NCI-H2196 (cell line): ENCODE data around the gene ETV3.
"Not testable (repeated sequence)": the region's sequence is repeated elsewhere in the genome, so short reads cannot be mapped to it uniquely, and the experiment has no call there.

Source experiments
- DNase-seq: peaks from one replicate; lab custom pipeline; 2025; ENCODE audit not compliant: unreplicated experiment; lab: John Stamatoyannopoulos, UW

ETV3 gene

DNA sequence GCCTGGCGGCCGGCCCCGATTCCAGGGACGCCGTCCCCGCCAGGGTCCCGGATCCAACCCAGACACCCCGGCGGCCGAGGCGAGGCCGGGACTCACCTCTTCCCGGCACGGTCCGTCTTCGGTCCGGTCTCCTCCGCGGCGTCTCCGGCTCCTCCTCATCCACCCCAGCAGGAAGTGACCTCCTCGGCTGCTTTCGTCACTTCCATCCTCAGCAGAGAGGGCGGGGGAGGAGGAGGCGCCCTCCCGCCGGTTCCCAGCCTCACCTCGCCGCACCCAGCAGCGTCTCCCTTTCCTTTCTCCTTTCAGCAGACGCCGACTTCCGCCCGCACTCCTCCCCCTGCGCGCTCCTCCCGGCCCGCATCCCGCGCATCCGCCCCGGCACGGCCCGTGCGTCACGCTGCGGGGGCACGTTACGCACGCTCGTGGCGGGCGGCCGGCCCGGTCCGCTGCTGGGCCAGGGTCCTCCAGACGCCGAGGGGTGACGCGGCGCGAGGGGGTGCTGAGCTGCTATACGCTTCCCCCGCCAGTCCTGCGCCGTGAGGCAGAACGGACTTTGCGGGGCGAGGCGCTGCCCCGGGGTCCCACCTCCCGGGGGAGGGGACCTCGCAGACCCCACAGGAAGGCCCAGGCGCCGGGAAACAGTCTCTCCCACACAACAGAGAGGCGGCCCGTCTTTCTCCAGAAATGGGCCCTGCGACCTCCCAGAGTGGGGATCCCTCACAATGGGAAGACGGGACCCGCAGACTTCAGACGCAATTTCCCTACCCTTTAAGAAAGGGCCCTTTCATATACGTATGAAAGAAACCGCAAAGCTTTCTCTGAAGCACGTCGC lies at the start of gene ETV3:
Gene ETV3 (minus strand): TSS at position 176 of the 832 bp plus-strand sequence. CDS start 2,043 bp downstream, outside the sequence.
- DNase-seq = peak; percentile 95

DNA sequence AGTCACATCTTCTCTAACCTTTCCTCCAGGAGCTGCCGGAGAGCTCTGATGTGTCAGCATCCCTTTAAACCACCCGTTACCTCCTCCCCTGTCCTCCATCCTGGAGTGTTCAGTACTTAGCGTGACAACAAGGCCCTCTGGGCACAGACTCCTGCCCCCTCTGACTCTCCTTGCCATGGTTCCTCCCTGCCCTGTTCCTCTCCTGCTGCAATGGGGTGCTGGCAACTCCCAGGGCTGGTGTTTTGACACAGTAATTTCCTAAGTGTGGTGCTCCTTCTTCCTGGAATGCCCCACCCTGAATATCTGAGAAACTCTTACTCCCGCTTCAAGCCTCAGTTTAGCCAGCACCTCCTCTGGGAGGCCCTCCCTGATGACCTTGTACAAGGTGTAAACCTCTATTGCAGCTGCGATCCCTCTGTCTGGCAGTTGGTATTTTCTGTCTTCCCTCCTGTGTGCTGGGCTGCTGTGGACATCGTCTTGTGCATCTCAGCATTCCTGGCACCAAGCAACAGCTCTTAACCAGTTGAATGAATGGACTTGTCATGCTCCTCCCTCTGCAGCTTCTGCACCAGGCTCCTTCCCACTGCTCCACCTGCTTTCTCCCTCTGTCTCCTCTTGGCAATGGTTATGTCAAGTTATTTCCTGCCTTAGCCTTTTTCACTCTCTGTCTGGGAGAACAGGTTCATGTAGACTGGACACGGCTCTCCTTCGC lies 48.2 kb upstream of the ETV3 start:
- DNase-seq = no peak

DNA sequence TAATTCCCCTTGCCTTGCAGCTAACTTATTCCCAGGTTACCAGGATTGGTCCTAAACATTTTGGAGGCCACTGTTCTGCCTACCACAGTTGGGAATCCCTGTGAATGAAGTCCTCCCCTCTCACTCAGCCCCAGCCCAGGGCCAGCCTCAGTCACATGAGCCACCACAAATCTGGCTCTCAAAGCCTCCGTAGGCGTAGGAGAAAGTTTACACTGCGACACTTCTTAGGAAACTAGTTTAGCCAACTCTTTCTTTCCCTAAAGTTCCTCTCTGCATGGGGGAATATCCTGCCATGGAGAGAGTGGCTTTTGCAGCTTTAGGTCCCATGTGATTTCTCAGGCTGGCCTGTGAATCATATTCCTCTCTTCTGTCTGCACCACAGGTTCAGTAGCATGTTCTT lies 45.7 kb upstream of the ETV3 start:
- no peak for DNase-seq

DNA sequence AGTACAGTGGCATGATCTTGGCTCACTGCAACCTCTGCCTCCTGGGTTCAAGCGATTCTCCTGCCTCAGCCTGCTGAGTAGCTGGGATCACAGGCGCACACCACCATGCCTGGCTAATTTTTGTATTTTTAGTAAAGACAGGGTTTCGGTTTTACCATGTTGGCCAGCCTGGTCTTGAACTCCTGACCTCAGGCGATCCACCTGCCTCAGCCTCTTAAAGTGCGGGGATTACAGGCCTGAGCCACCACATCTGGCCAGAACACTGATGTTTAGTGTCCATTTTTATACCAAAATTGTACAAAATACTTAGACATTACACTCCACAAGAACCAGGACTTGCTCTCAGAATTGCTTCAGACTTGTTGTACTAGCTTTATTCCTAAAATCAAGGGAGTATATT lies 44.2 kb upstream of the ETV3 start:
- not testable (repeated sequence) for DNase-seq

DNA sequence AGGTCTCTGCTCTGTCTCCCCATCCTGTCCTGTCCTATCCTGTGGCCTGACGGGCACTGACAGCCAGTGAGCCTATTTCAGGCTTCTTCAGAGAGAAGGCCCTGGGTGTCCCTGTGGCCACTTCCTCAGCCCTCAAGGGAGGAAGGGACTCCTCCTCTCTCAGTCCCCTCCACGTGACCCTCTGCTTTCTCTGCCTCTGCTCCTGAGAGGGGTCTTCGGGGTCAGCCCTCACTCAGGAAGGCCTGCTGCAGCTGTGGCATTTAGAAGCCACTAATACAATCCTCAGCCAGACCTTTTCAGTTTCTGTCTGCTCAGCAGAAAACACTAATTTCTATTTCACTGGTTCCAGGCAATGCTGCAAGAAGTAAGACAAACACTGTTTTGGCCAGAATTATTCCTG lies 43.6 kb upstream of the ETV3 start:
- no peak for DNase-seq

DNA sequence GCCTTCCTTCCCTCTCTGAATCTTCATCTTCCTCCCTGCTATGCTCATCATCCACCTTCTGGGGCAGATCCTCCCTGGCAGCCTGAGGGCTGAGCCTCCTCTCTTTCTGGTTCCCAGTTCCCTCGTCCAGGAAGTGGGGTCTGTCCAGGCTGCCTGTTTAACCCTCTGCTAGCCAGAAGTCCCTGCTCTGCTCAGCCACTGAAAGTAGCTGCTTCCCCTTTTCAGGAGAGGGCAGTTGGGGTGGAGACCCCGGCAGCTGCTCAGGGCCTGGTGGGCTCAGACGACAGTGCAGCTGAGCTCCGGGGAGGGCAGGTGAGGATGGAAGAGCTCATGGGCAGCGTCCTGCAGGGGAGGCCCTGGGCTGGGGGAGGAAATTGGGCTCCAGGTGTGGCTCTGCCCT lies 43.1 kb upstream of the ETV3 start:
- DNase-seq = no peak

DNA sequence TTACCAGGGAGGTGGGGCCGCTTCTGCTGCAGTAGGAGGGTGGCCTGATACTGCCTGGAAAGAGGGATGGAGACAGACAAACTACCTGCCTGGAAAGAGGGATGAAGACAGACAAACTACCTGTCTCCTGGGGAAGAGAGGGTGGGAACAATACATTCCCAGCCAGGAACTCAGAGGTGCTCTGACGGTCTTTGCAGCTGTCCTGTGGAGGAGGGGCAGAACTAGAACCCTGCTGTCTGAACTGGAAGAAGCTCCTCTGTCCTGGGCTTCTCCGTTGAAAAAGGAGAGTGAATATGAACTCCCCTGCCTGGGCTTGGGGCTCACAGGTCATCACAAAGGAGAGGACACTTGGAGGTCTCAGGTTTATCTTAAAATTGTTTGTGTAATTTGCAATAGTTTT lies 40.3 kb upstream of the ETV3 start:
- DNase-seq = no peak

DNA sequence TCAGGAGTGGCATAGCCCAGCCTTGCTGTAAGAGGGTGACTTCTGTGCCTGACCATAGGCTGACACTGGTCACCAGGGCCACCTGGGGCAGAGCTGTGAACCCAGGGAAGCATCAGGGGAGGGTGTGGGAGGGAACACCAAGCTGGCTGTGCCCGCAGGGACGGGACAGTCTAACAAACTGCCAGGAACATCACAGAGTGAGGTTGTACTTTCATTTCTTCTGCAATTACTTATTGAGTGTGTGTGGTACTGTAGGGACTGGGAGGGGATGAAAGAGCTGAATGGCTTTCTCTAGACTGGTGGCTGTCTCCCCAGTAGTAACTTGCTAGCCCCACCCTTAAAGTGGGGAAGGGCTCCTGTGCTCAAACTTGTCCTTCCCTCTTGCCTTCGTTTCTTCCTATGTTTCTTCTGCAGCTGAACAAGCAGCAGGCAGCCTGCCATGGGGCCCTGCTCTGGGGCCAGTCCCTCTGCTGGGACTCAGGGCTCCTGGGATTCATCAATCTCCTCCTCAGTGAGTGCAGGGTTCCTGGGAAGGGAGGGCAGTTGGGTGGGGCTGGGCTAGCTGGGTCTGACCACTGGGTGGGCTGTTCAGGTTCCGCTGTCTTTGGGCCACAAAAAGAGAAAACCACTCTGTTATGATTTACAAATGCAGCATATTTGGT lies 39.7 kb upstream of the ETV3 start:
- DNase-seq = no peak

DNA sequence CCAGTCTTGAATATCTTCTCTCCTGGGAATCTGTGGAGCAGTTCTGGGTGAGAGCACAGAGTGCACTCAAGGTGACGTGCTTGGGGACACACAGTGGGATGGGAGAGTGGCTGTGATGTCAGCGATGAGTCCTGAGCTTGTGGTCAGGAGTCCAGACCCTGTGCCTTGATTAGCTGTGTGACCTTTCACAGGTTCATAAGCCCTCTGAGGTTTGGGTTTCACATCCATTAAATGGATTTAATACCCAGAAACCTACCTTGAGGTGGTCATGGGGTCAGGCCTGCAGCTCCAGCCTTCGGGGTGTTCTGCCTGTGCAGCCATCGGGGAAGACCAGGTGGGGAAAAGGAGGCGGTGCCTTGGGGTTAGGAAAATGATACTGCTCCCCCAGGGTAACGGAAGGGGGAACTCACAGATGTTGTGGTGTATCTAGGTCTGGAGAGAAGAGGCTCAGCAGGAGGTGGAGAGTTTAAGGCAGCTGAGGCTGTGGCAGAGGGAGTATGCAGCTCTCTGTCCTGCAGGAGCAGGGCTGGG lies 38.5 kb upstream of the ETV3 start:
- no peak for DNase-seq

DNA sequence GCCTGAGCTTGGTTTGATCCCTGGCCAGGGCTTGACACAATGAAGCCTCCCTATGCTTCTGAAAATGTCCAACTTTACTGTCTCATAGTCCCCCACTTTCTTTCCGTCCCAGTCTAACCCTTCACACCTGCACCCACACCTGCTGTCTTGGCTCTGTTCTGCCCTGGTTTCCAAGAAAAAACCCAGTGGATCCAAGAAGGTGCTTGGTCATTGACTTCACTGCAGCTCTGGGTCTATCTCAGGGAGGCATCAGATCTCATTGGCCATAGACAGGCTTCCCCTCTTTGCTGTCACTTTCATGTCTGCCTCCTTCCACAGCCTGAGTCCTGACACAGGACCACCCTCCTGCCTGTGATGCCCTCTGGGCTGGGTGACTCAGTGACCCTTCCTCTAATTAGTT lies 37.8 kb upstream of the ETV3 start:
- no peak for DNase-seq

DNA sequence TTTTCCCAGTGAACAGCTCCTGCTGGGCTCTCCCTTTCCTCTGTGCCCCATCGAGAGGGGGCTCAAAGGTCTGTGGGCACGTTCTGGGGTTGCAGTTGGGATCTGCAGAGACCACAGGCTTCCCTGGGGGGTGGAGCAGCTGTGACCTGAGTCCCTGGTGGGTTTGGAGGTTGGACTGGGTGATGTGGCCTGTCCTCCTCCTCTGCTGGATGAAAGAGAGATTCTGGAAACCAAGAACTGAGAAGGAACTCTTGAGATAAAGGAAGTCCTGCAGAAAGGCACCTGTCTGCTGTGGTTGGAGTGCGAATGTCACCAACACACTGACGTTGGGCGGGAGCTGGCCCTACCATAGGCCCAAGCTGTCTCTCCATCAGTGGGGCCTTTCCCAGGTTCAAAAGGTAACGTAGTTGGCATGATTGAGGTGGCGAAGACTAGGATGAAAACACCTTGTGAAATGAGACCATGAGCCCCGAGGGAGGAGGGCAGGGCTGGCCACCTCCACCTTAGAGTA lies 35.8 kb upstream of the ETV3 start:
- no peak for DNase-seq

DNA sequence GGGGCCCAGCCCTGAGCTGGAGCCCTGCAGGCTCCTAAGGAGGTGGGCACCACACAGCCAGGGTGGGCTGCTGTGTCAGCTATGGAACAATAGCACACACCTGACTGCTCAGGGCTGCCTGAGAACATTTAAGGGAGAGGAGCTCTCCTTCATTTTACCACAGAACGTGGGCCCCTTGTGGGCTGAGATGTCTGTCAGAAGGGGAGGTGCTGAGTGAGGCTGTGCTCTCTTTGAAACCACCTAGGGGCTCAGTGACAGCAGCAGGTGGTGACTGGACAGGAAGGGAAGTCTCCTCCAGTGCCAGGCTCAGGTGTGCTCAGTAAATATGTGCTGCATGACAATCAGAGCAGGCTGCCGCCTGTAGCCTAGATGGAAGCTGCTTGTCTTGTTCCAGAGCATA lies 35.0 kb upstream of the ETV3 start:
- DNase-seq = not testable (repeated sequence)

DNA sequence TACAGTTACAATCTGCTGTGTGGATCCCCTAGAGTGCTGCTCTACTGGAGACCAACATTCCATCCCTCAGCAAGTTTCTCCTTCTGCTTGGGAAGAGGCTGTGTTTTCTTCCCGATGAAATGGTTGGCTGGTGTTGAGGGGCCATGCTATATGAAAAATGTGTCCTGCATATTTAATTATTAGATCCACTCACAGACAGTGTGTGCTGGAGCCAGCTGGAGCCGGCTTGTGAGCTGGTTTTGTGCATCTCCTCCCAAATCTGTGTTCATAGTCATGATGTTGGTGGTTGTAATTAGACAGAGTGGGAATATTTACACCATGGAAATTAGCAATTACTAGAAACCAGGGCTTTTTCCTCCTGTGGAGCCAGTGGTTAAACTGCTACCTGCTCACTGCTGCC lies 34.4 kb upstream of the ETV3 start:
- not testable (repeated sequence) for DNase-seq

DNA sequence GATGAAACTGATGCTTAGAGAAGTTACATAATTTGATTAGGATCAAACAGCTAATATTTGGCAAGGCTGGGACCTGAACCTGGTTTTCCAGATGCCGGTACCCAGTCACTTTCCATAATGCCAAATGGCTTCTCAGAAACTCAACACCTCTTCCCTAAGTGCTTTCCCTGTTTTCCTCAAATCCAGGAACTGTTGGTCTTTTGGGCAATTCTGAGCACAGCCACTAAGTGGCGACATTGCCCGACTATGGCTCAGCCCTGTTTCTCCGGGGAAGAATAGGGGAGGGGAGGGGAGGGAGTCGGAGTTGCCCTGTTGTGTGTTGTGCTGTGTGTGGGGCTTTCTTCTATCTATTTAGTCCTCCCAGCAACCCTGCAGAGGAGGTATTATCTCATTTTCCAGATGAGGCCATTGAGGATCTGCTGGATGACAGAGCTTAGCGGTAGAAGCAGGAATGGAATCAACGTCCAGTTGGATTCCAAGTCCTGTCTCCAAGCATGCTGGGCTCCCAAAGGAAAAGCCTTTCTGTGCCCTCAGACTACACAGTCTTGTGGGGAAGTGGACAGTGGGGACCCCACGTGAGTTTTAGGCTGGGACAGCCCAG lies 33.8 kb upstream of the ETV3 start:
- peak; percentile 9 for DNase-seq

DNA sequence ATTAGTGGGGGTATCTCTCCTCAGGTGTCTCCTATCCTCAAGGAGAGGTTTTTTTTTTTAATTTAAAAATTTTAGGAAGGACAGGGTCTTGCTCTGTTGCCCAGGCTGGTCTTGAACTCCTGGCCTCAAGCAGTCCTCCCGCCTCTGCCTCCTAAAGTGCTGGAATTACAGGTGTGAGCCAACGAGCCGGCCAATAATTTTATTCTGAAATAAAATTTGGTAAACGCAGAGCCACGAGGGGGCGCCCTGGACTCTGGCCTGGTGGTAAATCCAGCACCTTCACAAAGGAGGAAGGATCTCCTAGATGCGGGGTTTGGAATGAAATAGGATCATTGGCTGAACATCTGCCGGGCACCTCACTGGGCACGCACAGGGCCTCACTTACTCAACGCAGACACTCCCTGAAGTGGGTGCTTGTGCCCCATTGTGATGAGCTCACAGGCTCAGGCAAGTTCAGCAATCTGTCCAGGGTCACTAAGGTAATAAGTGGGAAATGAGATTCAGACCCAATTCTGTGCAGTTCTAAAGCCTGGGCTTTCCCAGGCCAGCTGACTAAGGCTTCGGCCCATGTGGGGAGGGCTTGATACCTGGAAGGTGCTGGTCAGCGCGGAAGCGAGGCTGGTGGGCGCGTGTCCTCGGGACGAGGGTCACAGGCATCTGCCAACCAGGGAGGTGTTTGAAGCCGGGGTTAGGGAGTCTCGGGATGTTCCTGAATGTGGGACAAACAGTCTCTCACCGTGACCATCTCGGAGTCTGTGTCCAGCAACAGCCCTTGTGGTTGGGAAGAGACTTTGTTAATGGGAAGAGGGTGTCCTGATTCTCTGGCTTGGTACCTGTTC lies 32.7 kb upstream of the ETV3 start:
- DNase-seq = peak; percentile 46

DNA sequence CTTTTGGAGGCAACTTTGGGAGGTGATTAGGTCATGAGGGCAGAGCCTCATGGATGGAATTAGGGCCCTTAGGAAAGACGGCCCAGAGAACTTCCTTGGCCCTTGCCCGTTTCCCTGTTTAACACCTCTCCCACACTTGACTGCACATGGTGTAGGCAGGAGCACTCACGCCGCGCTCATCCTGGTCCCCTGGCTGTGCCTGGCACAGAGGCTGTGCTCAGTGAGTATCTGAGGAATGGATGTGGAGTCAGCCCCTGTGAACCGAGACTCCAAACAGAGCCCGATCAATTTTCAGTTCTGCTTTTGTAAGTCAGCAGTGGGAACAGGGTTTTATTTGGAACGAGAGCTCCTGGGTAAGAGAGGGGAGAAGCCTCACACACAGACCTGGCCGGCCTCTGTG lies 29.8 kb upstream of the ETV3 start:
- no peak for DNase-seq

DNA sequence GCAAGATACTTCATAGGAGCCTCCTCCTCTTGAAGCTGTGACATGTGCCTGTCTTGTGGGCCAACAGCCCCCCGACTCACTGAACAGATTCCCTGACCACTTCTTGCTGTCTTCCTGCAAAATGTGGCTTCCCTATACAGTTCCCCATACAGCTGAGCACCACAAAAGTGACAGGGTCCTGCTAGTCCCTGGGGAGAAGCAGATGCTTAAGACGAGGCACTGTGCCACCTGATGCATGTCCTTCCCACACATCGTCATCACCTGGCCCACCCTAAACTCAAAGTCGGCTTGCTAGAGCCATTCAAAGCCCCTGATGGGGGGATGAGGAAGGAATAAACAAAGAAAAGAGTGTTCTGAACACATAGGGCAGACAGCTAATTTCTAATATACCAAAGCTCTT lies 29.2 kb upstream of the ETV3 start:
- no peak for DNase-seq

DNA sequence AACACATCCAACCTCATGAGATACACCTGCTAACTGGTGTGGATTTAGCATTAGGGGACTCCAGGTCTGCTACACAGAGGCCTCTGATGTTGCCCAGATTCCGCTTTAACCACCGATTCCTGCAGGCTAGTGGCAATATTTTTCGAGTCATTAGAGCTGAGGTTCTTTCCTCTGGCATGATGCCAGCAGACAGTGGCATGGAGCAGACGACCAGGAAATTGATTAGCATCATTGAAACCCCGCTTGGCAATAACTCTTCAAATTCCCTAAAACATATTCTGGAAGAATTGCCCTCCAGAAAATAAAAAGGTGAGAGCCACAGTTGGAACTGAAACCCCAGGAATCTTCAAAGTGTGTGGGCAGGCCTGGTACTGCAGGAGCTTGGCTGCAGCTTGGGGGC lies 28.4 kb upstream of the ETV3 start:
- no peak for DNase-seq

DNA sequence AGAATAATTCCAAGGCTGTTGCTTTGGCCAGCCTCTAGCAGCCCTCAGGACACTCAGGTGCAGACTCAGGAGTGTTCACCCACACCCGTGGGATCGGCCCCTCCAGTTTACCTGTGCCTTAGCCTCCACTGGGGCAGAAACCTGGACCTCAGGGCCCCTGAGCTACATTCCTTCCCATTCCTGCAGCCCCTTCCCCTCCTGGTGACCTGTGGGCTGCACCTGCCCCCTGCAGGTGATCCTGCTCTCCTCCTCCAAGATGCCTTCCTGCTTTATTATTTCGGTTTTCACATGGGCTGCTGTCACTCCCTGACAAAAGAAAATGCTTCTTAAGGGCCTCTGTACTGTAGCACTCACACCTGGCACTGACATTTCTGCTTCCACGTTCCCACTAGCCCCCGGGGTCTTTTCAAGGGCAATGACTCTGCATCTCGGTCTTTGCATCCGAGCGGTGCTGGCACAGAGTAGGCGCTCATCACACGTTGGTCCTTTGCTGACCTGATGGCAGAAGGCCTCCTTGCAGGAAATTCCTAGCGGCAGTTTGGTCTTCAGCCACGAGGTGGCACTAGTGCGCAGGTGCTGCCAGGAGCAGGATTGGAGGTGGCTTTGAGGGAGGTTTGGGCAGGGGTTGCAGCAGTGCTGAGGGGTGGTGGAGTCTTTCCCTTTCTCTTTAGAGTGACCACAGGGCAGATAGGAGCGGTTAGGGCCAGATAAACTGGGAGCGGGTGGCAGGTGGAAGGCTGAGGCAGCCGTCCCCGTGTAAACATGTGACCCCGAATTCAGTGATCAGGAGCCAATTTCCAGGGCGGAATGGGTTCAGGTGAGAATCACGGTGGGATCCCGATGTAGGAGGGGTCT lies 25.3 kb upstream of the ETV3 start:
- DNase-seq = peak; percentile 71
